Measurements from ENCODE around the gene CPEB2. TPM values are rescaled to one million over a fixed set of nuclear protein-coding genes. Genes with fewer than 3 reads are reported as not detected.

Gene CPEB2
- total RNA-seq, 4 donors from 2014 or later: 16.2 to 33.4 (median 23.9) TPM

GRCh38 chr4:15063341-15063740 lies 61.1 kb downstream of the CPEB2 start:
- H3K4me3 ChIP-seq: no peak overlapping the region
- 81 to 86% methylated on average over 6 of the region's 6 CpGs for WGBS, 2 donors
- no peak for DNase-seq (ENCODE audit: low spot score in 2 of 2)
- H3K9me3 ChIP-seq: no peaks in the 10 kb centered on the region
- H3K27me3 ChIP-seq: no peaks in the 10 kb centered on the region
- H3K4me1 ChIP-seq: peaks cover 0 to 10% (median 0%) of the 10 kb centered on the region in 4 donors
- no peak overlapping the region for H3K27ac ChIP-seq
- peaks cover 0 to 75% (median 0%) of the 10 kb centered on the region in 3 donors for H3K36me3 ChIP-seq
- TF ChIP-seq POLR2A (IDR thresholded peaks at IDR 0.05): no peak
- no peak for TF ChIP-seq CTCF (IDR thresholded peaks at IDR 0.05)
- TF ChIP-seq EP300 (IDR thresholded peaks at IDR 0.05): no peak

DNA sequence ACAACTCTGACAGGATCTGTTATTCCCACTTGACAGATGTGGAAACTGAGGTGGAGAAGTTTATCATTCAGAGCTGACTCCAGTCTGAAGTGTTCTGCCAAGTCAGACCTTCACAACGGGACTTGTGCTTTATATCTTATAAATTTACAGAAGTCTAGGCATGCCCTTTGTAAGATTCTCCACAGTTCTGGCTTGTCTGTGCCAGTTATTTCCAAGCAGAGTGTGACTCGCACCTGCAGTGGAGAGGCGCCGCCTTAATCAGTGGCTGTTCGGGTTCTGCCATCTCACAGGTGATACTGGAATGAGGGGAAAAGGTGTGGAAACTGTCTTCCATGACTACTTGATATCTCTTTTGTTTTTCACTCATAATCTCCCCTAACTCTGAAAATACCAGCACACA lies 63.2 kb downstream of the CPEB2 start:
- Histone ChIP-seq H3K9me3 (no peaks in the 10 kb centered on the region), H3K27ac (no peak overlapping the region)
- 86 to 89% methylated on average over 5 of the region's 5 CpGs for WGBS, 2 donors

DNA sequence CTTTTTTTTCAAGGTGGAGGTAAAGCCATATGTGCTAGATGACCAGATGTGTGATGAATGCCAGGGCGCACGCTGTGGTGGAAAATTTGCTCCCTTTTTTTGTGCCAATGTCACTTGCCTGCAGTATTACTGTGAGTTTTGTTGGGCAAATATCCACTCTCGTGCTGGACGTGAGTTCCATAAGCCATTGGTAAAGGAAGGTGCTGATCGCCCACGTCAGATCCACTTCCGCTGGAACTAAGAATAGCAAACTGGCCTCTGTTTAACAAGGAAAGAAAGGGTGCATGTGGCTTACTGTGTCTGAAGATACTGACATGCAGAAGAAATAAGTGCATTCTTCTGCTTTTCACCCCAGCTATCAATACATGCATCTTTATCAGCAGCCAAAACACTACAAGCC lies 63.9 kb downstream of the CPEB2 start:
- no peak for DNase-seq (ENCODE audit: low spot score in 2 of 2)
- no peaks in the 10 kb centered on the region for H3K9me3 ChIP-seq
- TF ChIP-seq EP300 (IDR thresholded peaks at IDR 0.05) (no peak), POLR2A (IDR thresholded peaks at IDR 0.05) (no peak), CTCF (IDR thresholded peaks at IDR 0.05) (no peak)
- H3K4me1 ChIP-seq: peaks cover 0 to 18% (median 0%) of the 10 kb centered on the region in 4 donors
- WGBS, 2 donors: 84 to 88% methylated on average over 7 of the region's 7 CpGs
- H3K27ac ChIP-seq: no peak overlapping the region
- no peaks in the 10 kb centered on the region for H3K27me3 ChIP-seq
- H3K4me3 ChIP-seq: no peak overlapping the region
- H3K36me3 ChIP-seq: peaks cover 0 to 49% (median 0%) of the 10 kb centered on the region in 3 donors

More for the DNA sequence above, 63.2 kb downstream of the CPEB2 start:
- Histone ChIP-seq H3K36me3 (peaks cover 0 to 55% (median 0%) of the 10 kb centered on the region in 3 donors), H3K4me3 (no peak overlapping the region), H3K27me3 (no peaks in the 10 kb centered on the region), H3K4me1 (peaks cover 0 to 18% (median 0%) of the 10 kb centered on the region in 4 donors)
- DNase-seq (ENCODE audit: low spot score in 2 of 2): no peak
- TF ChIP-seq POLR2A (IDR thresholded peaks at IDR 0.05) (no peak), EP300 (IDR thresholded peaks at IDR 0.05) (no peak), CTCF (IDR thresholded peaks at IDR 0.05) (no peak)

GRCh38 chr4:15068298-15068697 lies 66.0 kb downstream of the CPEB2 start:
- H3K9me3 ChIP-seq: peaks cover 0 to 2% (median 0%) of the 10 kb centered on the region in 4 donors
- no peak overlapping the region for H3K4me3 ChIP-seq
- H3K36me3 ChIP-seq: peaks cover 0 to 28% (median 0%) of the 10 kb centered on the region in 3 donors
- DNase-seq (ENCODE audit: low spot score in 2 of 2): no peak
- peaks cover 0 to 18% (median 0%) of the 10 kb centered on the region in 4 donors for H3K4me1 ChIP-seq
- TF ChIP-seq CTCF (IDR thresholded peaks at IDR 0.05): no peak
- WGBS, 2 donors: 95 to 96% methylated on average over 1 of the region's 1 CpG
- H3K27me3 ChIP-seq: no peaks in the 10 kb centered on the region
- no peak overlapping the region for H3K27ac ChIP-seq

GRCh38 chr4:15075875-15076274 lies 73.6 kb downstream of the CPEB2 start:
- H3K36me3 ChIP-seq: peaks cover 0 to 7% (median 0%) of the 10 kb centered on the region in 3 donors
- H3K27me3 ChIP-seq: no peaks in the 10 kb centered on the region
- no peaks in the 10 kb centered on the region for H3K4me1 ChIP-seq
- no peak for DNase-seq (ENCODE audit: low spot score in 2 of 2)
- TF ChIP-seq EP300 (IDR thresholded peaks at IDR 0.05) (no peak), CTCF (IDR thresholded peaks at IDR 0.05) (no peak), POLR2A (IDR thresholded peaks at IDR 0.05) (no peak)
- peaks cover 0 to 21% (median 7%) of the 10 kb centered on the region in 4 donors for H3K9me3 ChIP-seq
- H3K27ac ChIP-seq: no peak overlapping the region
- H3K4me3 ChIP-seq: no peak overlapping the region
